GM12878 (cell line): ENCODE results near the gene DNAJC25. TPM values are rescaled to one million over a fixed set of nuclear protein-coding genes. Genes with fewer than 3 reads are reported as not detected.

Experiments used
- ATAC-seq: fragments of 200-7000 bp; cut with Tn5 transposase; 3 replicates; pipeline ENCODE4 v1.9.1; 2020; ENCODE audit warnings: mild to moderate bottlenecking, moderate library complexity
- BruUV-seq: library from RNA; stranded (reverse); fragments of 400-500 nt; replicated peaks from 2 replicates; lab custom pipeline; 2021; lab: Mats Ljungman, UMichigan
- CTCF ChIA-PET: fragments of 300-600 bp; sonication (Branson Sonifier 250); formaldehyde crosslinking; extraction: SDS; loops from one replicate; lab custom pipeline; 2021; ENCODE audit warnings: inconsistent platforms; lab: Yijun Ruan, JAX
- POLR2A ChIA-PET: fragments of 350-600 bp; formaldehyde crosslinking; extraction: SDS; loops from one replicate; lab custom pipeline; 2021; ENCODE audit warnings: inconsistent platforms; lab: Charles Lee
- RAD21 ChIA-PET: fragments of 300-600 bp; sonication (Branson Sonifier 250); formaldehyde crosslinking; loops from one replicate; lab custom pipeline; 2023; ENCODE audit warnings: antibody characterized with exemption; ENCODE audit not compliant: unreplicated experiment; lab: Charles Lee
- SMC1A ChIA-PET: fragments of 300-600 bp; sonication (Branson Sonifier 250); formaldehyde crosslinking; loops from one replicate; lab custom pipeline; 2023; ENCODE audit not compliant: unreplicated experiment, uncharacterized antibody; lab: Charles Lee
- DNase-seq: peaks from one replicate; pipeline ENCODE4 v3.0.0-alpha.2; 2011; ENCODE audit warnings: low read depth, low spot score
- FAIRE-seq: peaks from 3 replicates; lab custom pipeline; 2011; peaks lifted over from hg19 to GRCh38; lab: Jason Lieb, UNC
- H2AFZ ChIP-seq: 2 replicates; pipeline ENCODE4 v1.6.0; 2011; ENCODE audit warnings: low read depth, low read length, control low read depth; ENCODE audit not compliant: control insufficient read depth
- H3K27ac ChIP-seq: 2 replicates; pipeline ENCODE4 v1.5.1; 2011; ENCODE audit warnings: control low read depth; ENCODE audit not compliant: control insufficient read depth, insufficient read depth
- H3K27me3 ChIP-seq, 2 experiments: replicated peaks in 1 of 2; 2 replicates each; pipeline versions ENCODE4 v1.6.0 to v1.6.1; 2011; ENCODE audit warnings: low read length in 1 of 2; ENCODE audit not compliant: control insufficient read depth in 2 of 2, insufficient read depth in 2 of 2
- H3K36me3 ChIP-seq, 2 experiments: 2 replicates each; pipeline ENCODE4 v1.5.1; 2011; ENCODE audit warnings: low read length in 1 of 2; ENCODE audit not compliant: control insufficient read depth in 2 of 2, insufficient read depth in 2 of 2
- H3K4me1 ChIP-seq: 2 replicates; pipeline ENCODE4 v1.6.1; 2011; ENCODE audit warnings: mild to moderate bottlenecking, low read length, moderate library complexity, mixed read lengths; ENCODE audit not compliant: control insufficient read depth, insufficient read depth
- H3K4me2 ChIP-seq: 2 replicates; pipeline ENCODE4 v1.6.0; 2011; ENCODE audit warnings: control low read depth; ENCODE audit not compliant: control insufficient read depth, insufficient read depth
- H3K4me3 ChIP-seq: fragments of 200-600 bp; sonication (generic); 2 replicates; pipeline ENCODE4 v1.5.1; 2016
- H3K79me2 ChIP-seq: 2 replicates; pipeline ENCODE4 v1.6.0; 2011; ENCODE audit warnings: low read length; ENCODE audit not compliant: control insufficient read depth, insufficient read depth
- H3K9ac ChIP-seq: 2 replicates; pipeline ENCODE4 v1.8.0; 2011; ENCODE audit warnings: low read length, control low read depth, mixed read lengths; ENCODE audit not compliant: control insufficient read depth, insufficient read depth
- H3K9me3 ChIP-seq: replicated peaks from 3 replicates; pipeline ENCODE4 v1.5.1; 2011; ENCODE audit warnings: mild to moderate bottlenecking, low read length; ENCODE audit not compliant: control insufficient read depth, insufficient read depth
- H4K20me1 ChIP-seq: 2 replicates; pipeline ENCODE4 v1.6.0; 2011; ENCODE audit not compliant: control insufficient read depth, insufficient read depth
- BHLHE40 ChIP-seq, 2 experiments: fragments of 450-650 bp in 1 of 2; IDR thresholded peaks; 2 replicates each; pipeline ENCODE4 v1.6.1; 2011 to 2017; ENCODE audit warnings: low read depth in 2 of 2, borderline replicate concordance in 1 of 2, improper control_type of control experiment in 1 of 2, low read length in 1 of 2, mild to moderate bottlenecking in 1 of 2
- MYC ChIP-seq: IDR thresholded peaks from 2 replicates; pipeline ENCODE4 v1.6.1; 2011; ENCODE audit warnings: mild to moderate bottlenecking, low read length, moderate library complexity, inconsistent platforms; ENCODE audit not compliant: insufficient read depth, insufficient replicate concordance, insufficient read length, severe bottlenecking
- RBBP5 ChIP-seq: fragments of 200-600 bp; sonication (generic); conservative IDR thresholded peaks from 2 replicates; pipeline ENCODE4 v1.6.1; 2016
- RELA ChIP-seq: fragments of 450-650 bp; IDR thresholded peaks from 2 replicates; pipeline ENCODE4 v1.8.0; 2014; ENCODE audit warnings: borderline replicate concordance; ENCODE audit not compliant: partially characterized antibody
- SMARCA5 ChIP-seq: fragments of 450-650 bp; IDR thresholded peaks from 2 replicates; pipeline ENCODE4 v1.6.1; 2017; ENCODE audit warnings: mild to moderate bottlenecking
- SP1 ChIP-seq: IDR thresholded peaks from one replicate; pipeline ENCODE4 v1.6.1; 2011; ENCODE audit warnings: low read depth, low read length
- TCF12 ChIP-seq: IDR thresholded peaks from 2 replicates; pipeline ENCODE4 v1.6.1; 2011; ENCODE audit warnings: low read depth, mild to moderate bottlenecking, low read length
- YBX1 ChIP-seq: fragments of 450-650 bp; IDR thresholded peaks from 2 replicates; pipeline ENCODE4 v1.6.1; 2016; ENCODE audit warnings: antibody characterized with exemption
- ZBTB4 ChIP-seq: fragments of 450-650 bp; formaldehyde crosslinking; IDR thresholded peaks from 2 replicates; pipeline ENCODE4 v1.4.0; 2022; ENCODE audit warnings: mild to moderate bottlenecking, moderate library complexity
- in situ Hi-C: fragments of 300-500 bp; cut with MboI; formaldehyde crosslinking; loops from 9 replicates; pipeline ENCODE4 v1.14.3; 2018; ENCODE audit warnings: mixed read lengths
- intact Hi-C: fragments of 100-400 bp; cut with micrococcal nuclease; formaldehyde crosslinking; loops from one replicate; pipeline ENCODE4 v1.14.2; 2022; ENCODE audit not compliant: unreplicated experiment
- polyA plus RNA-seq, 11 experiments: library from polyadenylated mRNA; depleted of rRNA in 4 of 11; unstranded in 6 of 11; stranded (reverse) in 5 of 11; fragments of >200 nt; fragmentation: Nextera tagmentation in 4 of 11; fragmentation: Illumina TruSeq in 1 of 11; extraction: Ambion mirVana in 4 of 11; extraction: Trizol in 1 of 11; gene quantifications; 1 replicate in 1 of 11; 2 replicates in 10 of 11; pipeline versions ENCODE4 v1.2.1 to v1.2.3, GENCODE V29; 2011 to 2016; ENCODE audit warnings: inconsistent platforms in 2 of 11, missing spikeins in 2 of 11, low read depth in 1 of 11
- total RNA-seq, 4 experiments: library from RNA; depleted of rRNA in 3 of 4; stranded (reverse); fragments of >200 nt in 3 of 4; fragmentation: Illumina TruSeq in 1 of 4; extraction: Trizol in 1 of 4; gene quantifications; 2 replicates each; pipeline versions ENCODE4 v1.2.1 to v1.2.3, GENCODE V29; 2013 to 2021
- TF ChIP-seq, protein P1 (sequence below): fragments of 450-650 bp; IDR thresholded peaks from 2 replicates; pipeline ENCODE4 v1.6.1; 2016; ENCODE audit warnings: mild to moderate bottlenecking, moderate library complexity, borderline replicate concordance

DNAJC25 gene
- total and polyA plus RNA-seq, 10 of the 15 experiments (the other 5 are each of a cell fraction or from before 2014, with no cell fraction given): 2.4 to 6.4 (median 4.0) TPM

- ATAC-seq: no peak
- H3K27me3 ChIP-seq: no peaks in the 10 kb centered on the region
- intact Hi-C loops: loop anchor here (10.0 kb wide), 1 partner anchor 262 kb away; no protein-coding TSS in a partner anchor
- no peak overlapping the region for H3K4me2 ChIP-seq
- in situ Hi-C loops: no loop called here
- SMC1A ChIA-PET: no interaction called here
- H3K27ac ChIP-seq: no peak overlapping the region
- no peak overlapping the region for H3K9ac ChIP-seq
- POLR2A ChIA-PET: no interaction called here
- FAIRE-seq: no peak
- no peak for DNase-seq
- CTCF ChIA-PET: no interaction called here
- H3K36me3 ChIP-seq: no peaks in the 10 kb centered on the region
- no peak for TF ChIP-seq TCF12
- no peak for TF ChIP-seq SMARCA5
- TF ChIP-seq YBX1: no peak
- TF ChIP-seq MYC: no peak
- no peak for TF ChIP-seq BHLHE40 (IDR thresholded peaks at IDR 0.05; ENCODE audit: borderline replicate concordance in 1 of 2, low read depth in 2 of 2, low read length in 1 of 2)
- no peak for TF ChIP-seq SP1
- TF ChIP-seq ZBTB4 (CRISPR knock-in tag): no peak
- TF ChIP-seq, protein P1, sequence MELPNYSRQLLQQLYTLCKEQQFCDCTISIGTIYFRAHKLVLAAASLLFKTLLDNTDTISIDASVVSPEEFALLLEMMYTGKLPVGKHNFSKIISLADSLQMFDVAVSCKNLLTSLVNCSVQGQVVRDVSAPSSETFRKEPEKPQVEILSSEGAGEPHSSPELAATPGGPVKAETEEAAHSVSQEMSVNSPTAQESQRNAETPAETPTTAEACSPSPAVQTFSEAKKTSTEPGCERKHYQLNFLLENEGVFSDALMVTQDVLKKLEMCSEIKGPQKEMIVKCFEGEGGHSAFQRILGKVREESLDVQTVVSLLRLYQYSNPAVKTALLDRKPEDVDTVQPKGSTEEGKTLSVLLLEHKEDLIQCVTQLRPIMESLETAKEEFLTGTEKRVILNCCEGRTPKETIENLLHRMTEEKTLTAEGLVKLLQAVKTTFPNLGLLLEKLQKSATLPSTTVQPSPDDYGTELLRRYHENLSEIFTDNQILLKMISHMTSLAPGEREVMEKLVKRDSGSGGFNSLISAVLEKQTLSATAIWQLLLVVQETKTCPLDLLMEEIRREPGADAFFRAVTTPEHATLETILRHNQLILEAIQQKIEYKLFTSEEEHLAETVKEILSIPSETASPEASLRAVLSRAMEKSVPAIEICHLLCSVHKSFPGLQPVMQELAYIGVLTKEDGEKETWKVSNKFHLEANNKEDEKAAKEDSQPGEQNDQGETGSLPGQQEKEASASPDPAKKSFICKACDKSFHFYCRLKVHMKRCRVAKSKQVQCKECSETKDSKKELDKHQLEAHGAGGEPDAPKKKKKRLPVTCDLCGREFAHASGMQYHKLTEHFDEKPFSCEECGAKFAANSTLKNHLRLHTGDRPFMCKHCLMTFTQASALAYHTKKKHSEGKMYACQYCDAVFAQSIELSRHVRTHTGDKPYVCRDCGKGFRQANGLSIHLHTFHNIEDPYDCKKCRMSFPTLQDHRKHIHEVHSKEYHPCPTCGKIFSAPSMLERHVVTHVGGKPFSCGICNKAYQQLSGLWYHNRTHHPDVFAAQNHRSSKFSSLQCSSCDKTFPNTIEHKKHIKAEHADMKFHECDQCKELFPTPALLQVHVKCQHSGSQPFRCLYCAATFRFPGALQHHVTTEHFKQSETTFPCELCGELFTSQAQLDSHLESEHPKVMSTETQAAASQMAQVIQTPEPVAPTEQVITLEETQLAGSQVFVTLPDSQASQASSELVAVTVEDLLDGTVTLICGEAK: no peak
- TF ChIP-seq RBBP5: no peak
- TF ChIP-seq RELA: no peak
- TF ChIP-seq, all 136 proteins: peak for 0
- H3K9me3 ChIP-seq: no peaks in the 10 kb centered on the region
- RAD21 ChIA-PET: no interaction called here
- BruUV-seq: no TSS peak
- no peaks in the 10 kb centered on the region for H3K4me1 ChIP-seq
- no peaks in the 10 kb centered on the region for H4K20me1 ChIP-seq
- H2AFZ ChIP-seq: no peak overlapping the region
- no peak overlapping the region for H3K4me3 ChIP-seq
- H3K79me2 ChIP-seq: no peaks in the 10 kb centered on the region
Observed at GRCh38 chr9:111696796-111697195, 65.7 kb downstream of the DNAJC25 start.
